ENCODE data around the gene NRSN2.

The NRSN2 gene

GRCh38 chr20:400454-401275 lies 53.8 kb downstream of the NRSN2 start:
- no peak for DNase-seq

DNA sequence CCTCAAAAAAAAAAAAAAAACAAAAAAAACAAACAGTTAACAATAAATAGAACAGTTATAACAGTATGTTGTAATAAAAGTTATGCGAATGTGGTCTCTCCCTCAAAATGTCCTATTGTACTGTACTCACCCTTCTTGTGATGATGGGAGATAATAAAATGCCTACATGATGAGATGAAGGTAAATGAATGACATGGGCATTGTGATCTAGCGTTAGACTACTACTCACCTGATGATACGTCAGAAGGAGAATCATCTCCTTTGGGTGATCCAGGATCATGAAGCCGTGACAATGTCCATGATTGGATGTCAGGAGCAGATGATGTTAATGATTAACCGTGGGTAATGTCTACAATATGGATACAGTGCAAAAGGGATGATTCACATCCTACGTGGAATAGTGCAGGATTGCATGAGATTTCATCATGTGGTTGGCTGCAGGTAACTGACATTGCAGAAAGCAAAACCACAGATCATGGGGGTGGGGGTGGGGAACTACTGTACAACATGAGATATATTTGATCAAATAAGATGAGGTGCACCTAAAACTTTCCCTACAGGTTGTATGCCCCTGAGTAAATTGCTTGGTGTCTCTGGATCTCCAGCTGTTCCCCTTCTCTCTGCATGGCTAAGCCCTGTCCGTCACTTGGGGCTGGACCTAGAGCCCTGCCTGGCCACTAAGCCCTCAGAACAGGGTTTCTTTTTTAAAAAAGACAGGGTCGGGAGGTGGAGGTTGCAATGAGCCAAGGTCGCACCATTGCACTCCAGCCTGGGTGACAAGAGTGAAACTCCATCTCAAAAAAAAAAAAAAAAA lies 55.0 kb downstream of the NRSN2 start:
- DNase-seq: no peak

- no peak for DNase-seq
These were observed 55.6 kb downstream of the NRSN2 start for GRCh38 chr20:402496-402885.

DNA sequence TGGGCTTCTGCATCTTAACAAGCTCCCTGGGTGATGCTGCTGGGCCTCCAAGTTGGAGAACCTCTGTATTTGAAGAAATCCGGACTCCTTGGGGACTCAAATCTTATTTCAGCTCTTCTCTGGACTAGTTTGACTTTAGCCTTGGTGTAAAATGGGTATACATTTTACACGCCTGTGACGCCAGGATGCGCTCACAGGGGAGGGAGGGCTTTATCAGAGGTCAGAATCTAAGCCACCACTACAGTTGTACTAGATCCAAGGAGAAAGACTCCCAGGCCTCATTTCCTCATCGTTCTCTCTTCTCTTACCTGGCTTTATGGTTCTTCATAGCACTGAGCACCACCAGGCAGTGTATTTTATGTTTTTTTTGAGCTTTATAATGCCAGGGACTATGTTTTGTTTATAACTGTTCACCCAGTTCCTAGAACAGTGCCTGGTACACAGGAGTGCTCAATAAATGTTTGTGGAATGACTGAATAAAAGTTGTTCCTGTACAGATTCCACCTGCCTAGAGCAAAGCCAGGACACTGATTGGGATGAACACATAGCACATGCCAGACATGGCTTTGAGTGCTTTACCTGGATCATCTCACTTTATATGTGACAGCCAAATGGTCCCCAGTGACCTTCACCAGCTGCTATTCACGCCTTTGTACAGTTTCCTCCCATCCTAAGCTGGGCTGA lies 56.1 kb downstream of the NRSN2 start:
- DNase-seq: no peak

DNA sequence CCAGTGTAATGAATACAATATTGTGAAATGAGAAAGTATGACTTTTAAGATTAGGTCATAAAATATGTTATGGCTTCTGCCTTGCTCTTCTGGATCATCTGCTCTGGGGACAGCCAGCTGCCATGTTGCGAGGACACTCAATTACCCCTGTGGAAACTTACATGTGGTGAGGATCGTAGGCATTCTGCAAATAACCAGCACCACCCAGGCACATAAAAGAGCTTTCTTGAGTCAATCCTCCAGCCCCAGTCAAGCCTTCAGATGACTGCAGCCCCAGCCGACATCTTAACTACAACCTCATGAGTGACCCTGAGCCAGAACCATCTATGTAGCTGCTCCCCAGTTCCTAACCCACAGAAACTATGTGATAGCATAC lies 56.7 kb downstream of the NRSN2 start:
- DNase-seq: no peak

- no peak for DNase-seq
These were observed 57.2 kb downstream of the NRSN2 start for GRCh38 chr20:404088-404487.
